Cardiac fibroblast (primary cell): Measurements from ENCODE around the gene ACTL7A.
A peak's percentile ranks its signal among the peaks of the same experiment; 100 is the strongest.
"Not testable (repeated sequence)": the region's sequence is repeated elsewhere in the genome, so short reads cannot be mapped to it uniquely, and the experiment has no call there.

Experiments used
- DNase-seq, 2 donors: peaks; one replicate each; pipeline versions ENCODE4 v3.0.0 to v3.0.0-alpha.2; 2010; ENCODE audit warnings: low read depth in 2 of 2
- H3K4me3 ChIP-seq, 2 donors: replicated peaks in 1 of 2; 1 replicate in 1 of 2; 2 replicates in 1 of 2; pipeline ENCODE4 v1.5.1; 2011; ENCODE audit warnings: low read depth in 2 of 2, low read length in 2 of 2, mild to moderate bottlenecking in 2 of 2, moderate library complexity in 1 of 2
- CTCF ChIP-seq: IDR thresholded peaks from one replicate; pipeline ENCODE4 v1.5.1; 2011; ENCODE audit warnings: low read depth, mild to moderate bottlenecking, low read length, inconsistent platforms

ACTL7A gene

GRCh38 chr9:108836781-108837180 lies 25.3 kb upstream of the ACTL7A start:
- TF ChIP-seq CTCF = no peak
- DNase-seq = no peak
- no peak overlapping the region for H3K4me3 ChIP-seq

GRCh38 chr9:108837530-108837929 lies 24.5 kb upstream of the ACTL7A start:
- DNase-seq = no peak
- TF ChIP-seq CTCF = no peak
- H3K4me3 ChIP-seq = no peak overlapping the region

- TF ChIP-seq CTCF = no peak
- H3K4me3 ChIP-seq = no peak overlapping the region
- peak; percentile 10 to 56 for DNase-seq
Measured at GRCh38 chr9:108838017-108838416, 24.0 kb upstream of the ACTL7A start.

- not testable (repeated sequence) for H3K4me3 ChIP-seq, DNase-seq
Measured at GRCh38 chr9:108839561-108839960, 22.5 kb upstream of the ACTL7A start.

GRCh38 chr9:108842610-108843295 lies 19.3 kb upstream of the ACTL7A start:
- TF ChIP-seq CTCF = no peak
- H3K4me3 ChIP-seq = no peak overlapping the region
- no peak for DNase-seq

GRCh38 chr9:108844391-108844790 lies 17.7 kb upstream of the ACTL7A start:
- peak in 1 of 2 donors; percentile 11 for DNase-seq
- no peak overlapping the region for H3K4me3 ChIP-seq
- TF ChIP-seq CTCF = no peak

GRCh38 chr9:108844856-108845255 lies 17.2 kb upstream of the ACTL7A start:
- TF ChIP-seq CTCF = no peak
- no peak overlapping the region for H3K4me3 ChIP-seq
- no peak for DNase-seq
